ENCODE data around the gene TECR.
"Not testable (repeated sequence)": the region's sequence is repeated elsewhere in the genome, so short reads cannot be mapped to it uniquely, and the experiment has no call there.

Gene TECR

GRCh38 chr19:14599548-14600147 is 70.3 kb downstream of the TECR start:
- no peak for DNase-seq

- no peak for DNase-seq
These were observed 74.6 kb downstream of the TECR start for GRCh38 chr19:14603990-14604387.

GRCh38 chr19:14606627-14607026 is 77.2 kb downstream of the TECR start:
- no peak for DNase-seq

- DNase-seq: no peak
These were observed 81.7 kb downstream of the TECR start for GRCh38 chr19:14611051-14611450.

GRCh38 chr19:14612242-14612641 is 82.8 kb downstream of the TECR start:
- DNase-seq: not testable (repeated sequence)

- no peak for DNase-seq
These were observed 83.3 kb downstream of the TECR start for GRCh38 chr19:14612657-14613056.

GRCh38 chr19:14613399-14614098 is 84.2 kb downstream of the TECR start:
- DNase-seq: not testable (repeated sequence)

GRCh38 chr19:14614099-14614412 is 84.7 kb downstream of the TECR start:
- no peak for DNase-seq
